ENCODE measurements around the gene C17orf100. TPM values are rescaled to one million over a fixed set of nuclear protein-coding genes. Genes with fewer than 3 reads are reported as not detected.

Gene C17orf100
- total and polyA plus RNA-seq, 2 of the 13 experiments (the other 11 are each of a cell fraction or from before 2014, with no cell fraction given) = 3.6 to 8.7 TPM

DNA sequence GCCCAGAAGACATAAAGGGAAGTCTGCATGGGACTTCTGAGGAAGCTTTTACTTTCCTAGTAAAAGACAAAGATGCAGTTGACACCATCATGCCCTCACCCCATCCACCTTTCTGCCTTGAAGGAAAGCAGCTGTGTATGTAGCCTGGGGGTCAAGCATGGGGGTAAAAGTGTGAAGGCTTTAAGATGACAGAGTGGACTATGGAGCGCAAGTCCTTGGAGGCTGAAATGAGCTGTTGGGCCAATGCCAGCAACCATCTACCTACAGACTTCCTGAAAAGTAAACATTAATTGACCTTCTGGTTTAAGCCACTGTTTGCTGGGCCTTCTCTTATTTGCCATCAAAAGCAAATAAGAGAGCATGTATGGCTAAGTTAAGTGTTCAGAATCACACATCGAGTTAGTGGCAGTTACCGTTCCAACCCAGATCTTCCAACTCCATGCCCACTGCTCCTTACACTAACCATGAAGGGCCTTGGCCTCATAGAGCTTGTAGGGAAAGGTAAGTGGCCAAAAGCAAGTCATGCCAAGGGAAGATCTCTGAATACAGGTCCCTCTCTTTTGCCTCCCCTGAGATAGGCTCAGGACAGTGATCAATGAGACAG, 31.6 kb downstream of the C17orf100 start (continued):
- TF ChIP-seq MXI1 (IDR thresholded peaks at IDR 0.05; ENCODE audit: borderline replicate concordance, low read depth, low read length) (no peak), ARNTL (CRISPR knock-in tag; IDR thresholded peaks at IDR 0.05) (peak; percentile 52; the same call in 1 of the 2 replicates), ZNF335 (CRISPR knock-in tag; IDR thresholded peaks at IDR 0.05) (no peak), ZNF558 (CRISPR knock-in tag; IDR thresholded peaks at IDR 0.05; ENCODE audit: borderline replicate concordance) (no peak), U2AF1 (optimal IDR thresholded peaks at IDR 0.05; ENCODE audit: low read depth, low read length) (no peak), DNMT3B (CRISPR knock-in tag; conservative IDR thresholded peaks at IDR 0.05) (no peak), FOXP1 (IDR thresholded peaks at IDR 0.05) (no peak), FOXP1 (CRISPR knock-in tag; IDR thresholded peaks at IDR 0.05) (no peak), RNF2 (conservative IDR thresholded peaks at IDR 0.05; ENCODE audit: low read depth) (no peak), YEATS2 (CRISPR knock-in tag; IDR thresholded peaks at IDR 0.05; ENCODE audit: borderline replicate concordance) (no peak), ZNF468 (CRISPR knock-in tag; IDR thresholded peaks at IDR 0.05) (no peak), BHLHE40 (IDR thresholded peaks at IDR 0.05; ENCODE audit: low read length) (no peak), ZNF788 (CRISPR knock-in tag; IDR thresholded peaks at IDR 0.05; ENCODE audit: borderline replicate concordance) (peak; percentile 30; the same call in 1 of the 2 replicates), PLRG1 (conservative IDR thresholded peaks at IDR 0.05) (no peak), SP5 (CRISPR knock-in tag; IDR thresholded peaks at IDR 0.05; ENCODE audit: borderline replicate concordance, low read depth) (no peak), SOX5 (CRISPR knock-in tag; IDR thresholded peaks at IDR 0.05; ENCODE audit: borderline replicate concordance) (peak; percentile 29; the same call in 1 of the 2 replicates), ZNF773 (CRISPR knock-in tag; IDR thresholded peaks at IDR 0.05; ENCODE audit: borderline replicate concordance) (no peak), CBX5 (CRISPR knock-in tag; IDR thresholded peaks at IDR 0.05; ENCODE audit: borderline replicate concordance) (no peak; the same call in 1 of the 2 replicates), ZSCAN31 (CRISPR knock-in tag; IDR thresholded peaks at IDR 0.05; ENCODE audit: low read depth) (no peak), THAP11 (CRISPR knock-in tag; IDR thresholded peaks at IDR 0.05) (peak; percentile 48), ZNF670 (CRISPR knock-in tag; IDR thresholded peaks at IDR 0.05; ENCODE audit: borderline replicate concordance) (no peak), ZBTB21 (CRISPR knock-in tag; IDR thresholded peaks at IDR 0.05) (no peak), EEA1 (CRISPR knock-in tag; IDR thresholded peaks at IDR 0.05; ENCODE audit: borderline replicate concordance) (no peak), ZNF451 (CRISPR knock-in tag; IDR thresholded peaks at IDR 0.05) (no peak)
- TF ChIP-seq, protein P1, sequence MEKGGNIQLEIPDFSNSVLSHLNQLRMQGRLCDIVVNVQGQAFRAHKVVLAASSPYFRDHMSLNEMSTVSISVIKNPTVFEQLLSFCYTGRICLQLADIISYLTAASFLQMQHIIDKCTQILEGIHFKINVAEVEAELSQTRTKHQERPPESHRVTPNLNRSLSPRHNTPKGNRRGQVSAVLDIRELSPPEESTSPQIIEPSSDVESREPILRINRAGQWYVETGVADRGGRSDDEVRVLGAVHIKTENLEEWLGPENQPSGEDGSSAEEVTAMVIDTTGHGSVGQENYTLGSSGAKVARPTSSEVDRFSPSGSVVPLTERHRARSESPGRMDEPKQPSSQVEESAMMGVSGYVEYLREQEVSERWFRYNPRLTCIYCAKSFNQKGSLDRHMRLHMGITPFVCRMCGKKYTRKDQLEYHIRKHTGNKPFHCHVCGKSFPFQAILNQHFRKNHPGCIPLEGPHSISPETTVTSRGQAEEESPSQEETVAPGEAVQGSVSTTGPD (CRISPR knock-in tag; IDR thresholded peaks at IDR 0.05) = peak; percentile 78
- TF ChIP-seq, protein P2, sequence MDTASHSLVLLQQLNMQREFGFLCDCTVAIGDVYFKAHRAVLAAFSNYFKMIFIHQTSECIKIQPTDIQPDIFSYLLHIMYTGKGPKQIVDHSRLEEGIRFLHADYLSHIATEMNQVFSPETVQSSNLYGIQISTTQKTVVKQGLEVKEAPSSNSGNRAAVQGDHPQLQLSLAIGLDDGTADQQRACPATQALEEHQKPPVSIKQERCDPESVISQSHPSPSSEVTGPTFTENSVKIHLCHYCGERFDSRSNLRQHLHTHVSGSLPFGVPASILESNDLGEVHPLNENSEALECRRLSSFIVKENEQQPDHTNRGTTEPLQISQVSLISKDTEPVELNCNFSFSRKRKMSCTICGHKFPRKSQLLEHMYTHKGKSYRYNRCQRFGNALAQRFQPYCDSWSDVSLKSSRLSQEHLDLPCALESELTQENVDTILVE (CRISPR knock-in tag; IDR thresholded peaks at IDR 0.05) = no peak; the same call in 1 of the 2 replicates
- TF ChIP-seq, protein P3, sequence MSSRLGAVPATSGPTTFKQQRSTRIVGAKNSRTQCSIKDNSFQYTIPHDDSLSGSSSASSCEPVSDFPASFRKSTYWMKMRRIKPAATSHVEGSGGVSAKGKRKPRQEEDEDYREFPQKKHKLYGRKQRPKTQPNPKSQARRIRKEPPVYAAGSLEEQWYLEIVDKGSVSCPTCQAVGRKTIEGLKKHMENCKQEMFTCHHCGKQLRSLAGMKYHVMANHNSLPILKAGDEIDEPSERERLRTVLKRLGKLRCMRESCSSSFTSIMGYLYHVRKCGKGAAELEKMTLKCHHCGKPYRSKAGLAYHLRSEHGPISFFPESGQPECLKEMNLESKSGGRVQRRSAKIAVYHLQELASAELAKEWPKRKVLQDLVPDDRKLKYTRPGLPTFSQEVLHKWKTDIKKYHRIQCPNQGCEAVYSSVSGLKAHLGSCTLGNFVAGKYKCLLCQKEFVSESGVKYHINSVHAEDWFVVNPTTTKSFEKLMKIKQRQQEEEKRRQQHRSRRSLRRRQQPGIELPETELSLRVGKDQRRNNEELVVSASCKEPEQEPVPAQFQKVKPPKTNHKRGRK (CRISPR knock-in tag; IDR thresholded peaks at IDR 0.05) = no peak
- TF ChIP-seq, protein P4, sequence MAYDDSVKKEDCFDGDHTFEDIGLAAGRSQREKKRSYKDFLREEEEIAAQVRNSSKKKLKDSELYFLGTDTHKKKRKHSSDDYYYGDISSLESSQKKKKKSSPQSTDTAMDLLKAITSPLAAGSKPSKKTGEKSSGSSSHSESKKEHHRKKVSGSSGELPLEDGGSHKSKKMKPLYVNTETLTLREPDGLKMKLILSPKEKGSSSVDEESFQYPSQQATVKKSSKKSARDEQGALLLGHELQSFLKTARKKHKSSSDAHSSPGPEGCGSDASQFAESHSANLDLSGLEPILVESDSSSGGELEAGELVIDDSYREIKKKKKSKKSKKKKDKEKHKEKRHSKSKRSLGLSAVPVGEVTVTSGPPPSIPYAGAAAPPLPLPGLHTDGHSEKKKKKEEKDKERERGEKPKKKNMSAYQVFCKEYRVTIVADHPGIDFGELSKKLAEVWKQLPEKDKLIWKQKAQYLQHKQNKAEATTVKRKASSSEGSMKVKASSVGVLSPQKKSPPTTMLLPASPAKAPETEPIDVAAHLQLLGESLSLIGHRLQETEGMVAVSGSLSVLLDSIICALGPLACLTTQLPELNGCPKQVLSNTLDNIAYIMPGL (CRISPR knock-in tag; IDR thresholded peaks at IDR 0.05; ENCODE audit: borderline replicate concordance in 1 of 2, low read depth in 1 of 2) = no peak
